Neuronal stem cell (in vitro differentiated cells): ENCODE data around the gene AOAH.

Experiments used
- DNase-seq: peaks from one replicate; pipeline ENCODE4 v3.0.0-alpha.2; 2013; ENCODE audit warnings: low spot score
- H2AFZ ChIP-seq: one replicate; pipeline ENCODE4 v1.6.1; 2013; ENCODE audit warnings: mild to moderate bottlenecking, low read length, inconsistent platforms
- H2AK5ac ChIP-seq: 2 replicates; pipeline ENCODE4 v1.6.1; 2013; ENCODE audit warnings: low read depth, mild to moderate bottlenecking, inconsistent platforms, low read length, moderate library complexity, mixed read lengths
- H2BK120ac ChIP-seq: 2 replicates; pipeline ENCODE4 v1.6.1; 2013; ENCODE audit warnings: low read depth, mild to moderate bottlenecking, inconsistent platforms, low read length, moderate library complexity, mixed read lengths
- H2BK12ac ChIP-seq: one replicate; pipeline ENCODE4 v1.6.1; 2013; ENCODE audit warnings: low read length, inconsistent platforms
- H2BK15ac ChIP-seq: 2 replicates; pipeline ENCODE4 v1.6.1; 2013; ENCODE audit warnings: mild to moderate bottlenecking, low read length, inconsistent platforms, mixed read lengths
- H2BK5ac ChIP-seq: one replicate; pipeline ENCODE4 v1.6.1; 2013; ENCODE audit warnings: inconsistent platforms, mild to moderate bottlenecking, low read length, moderate library complexity
- H3K14ac ChIP-seq: one replicate; pipeline ENCODE4 v1.6.1; 2013; ENCODE audit warnings: low read length, inconsistent platforms
- H3K18ac ChIP-seq: 2 replicates; pipeline ENCODE4 v1.6.1; 2013; ENCODE audit warnings: low read length, inconsistent platforms
- H3K23ac ChIP-seq: 2 replicates; pipeline ENCODE4 v1.6.1; 2013; ENCODE audit warnings: low read depth, mild to moderate bottlenecking, mixed read lengths, low read length, inconsistent platforms; ENCODE audit not compliant: poor library complexity
- H3K27ac ChIP-seq: replicated peaks from 3 replicates; pipeline ENCODE4 v1.5.1; 2013; ENCODE audit warnings: low read length, inconsistent platforms
- H3K27me3 ChIP-seq, 3 experiments: 2 replicates each; pipeline ENCODE4 v1.6.1; 2013; ENCODE audit warnings: low read length in 3 of 3, mild to moderate bottlenecking in 2 of 3, inconsistent platforms in 1 of 3, low read depth in 1 of 3, mixed read lengths in 1 of 3, moderate library complexity in 1 of 3; ENCODE audit not compliant: control insufficient read depth in 3 of 3, insufficient read depth in 3 of 3
- H3K36me3 ChIP-seq, 2 donors: replicated peaks in 1 of 2; 2 replicates each; pipeline ENCODE4 v1.6.1; 2013; ENCODE audit warnings: low read length in 2 of 2; ENCODE audit not compliant: control insufficient read depth in 2 of 2, insufficient read depth in 2 of 2
- H3K4ac ChIP-seq: 2 replicates; pipeline ENCODE4 v1.6.1; 2013; ENCODE audit warnings: inconsistent platforms, mild to moderate bottlenecking, low read length, moderate library complexity
- H3K4me1 ChIP-seq, 2 donors: 1 replicate in 1 of 2; 2 replicates in 1 of 2; pipeline ENCODE4 v1.6.1; 2013; ENCODE audit warnings: low read length in 2 of 2, low read depth in 1 of 2; ENCODE audit not compliant: control insufficient read depth in 2 of 2, insufficient read depth in 1 of 2
- H3K4me2 ChIP-seq: one replicate; pipeline ENCODE4 v1.6.1; 2013; ENCODE audit warnings: mild to moderate bottlenecking, low read length, inconsistent platforms; ENCODE audit not compliant: insufficient read depth, poor library complexity, severe bottlenecking
- H3K4me3 ChIP-seq, 2 donors: 2 replicates each; pipeline ENCODE4 v1.5.1; 2013; ENCODE audit warnings: low read length in 2 of 2, mild to moderate bottlenecking in 2 of 2, inconsistent platforms in 1 of 2, moderate library complexity in 1 of 2
- H3K79me1 ChIP-seq: one replicate; pipeline ENCODE4 v1.6.1; 2013; ENCODE audit warnings: low read depth, mild to moderate bottlenecking, inconsistent platforms, low read length, moderate library complexity
- H3K9ac ChIP-seq: one replicate; pipeline ENCODE4 v1.6.1; 2013; ENCODE audit warnings: mild to moderate bottlenecking, low read depth, low read length, inconsistent platforms; ENCODE audit not compliant: poor library complexity
- H3K9me3 ChIP-seq, 2 donors: replicated peaks in 1 of 2; 2 replicates each; pipeline versions ENCODE3 to v1.6.1; 2013; ENCODE audit warnings: low read length in 2 of 2, mild to moderate bottlenecking in 2 of 2, inconsistent platforms in 1 of 2, low read depth in 1 of 2, mixed read lengths in 1 of 2, moderate library complexity in 1 of 2; ENCODE audit not compliant: control insufficient read depth in 2 of 2, insufficient read depth in 1 of 2
- H4K8ac ChIP-seq: one replicate; pipeline ENCODE4 v1.6.1; 2013; ENCODE audit warnings: low read depth, mild to moderate bottlenecking, inconsistent platforms, low read length, moderate library complexity
- H4K91ac ChIP-seq: one replicate; pipeline ENCODE4 v1.6.1; 2013; ENCODE audit warnings: low read length, low read depth, mild to moderate bottlenecking, inconsistent platforms; ENCODE audit not compliant: poor library complexity
- WGBS, 2 donors: extraction: QIAGEN DNeasy Blood & Tissue Kit; methylation state at CpG; one replicate each; pipeline ENCODE4 v1.1.7; 2013; ENCODE audit warnings: missing lambda C conversion rate in 2 of 2, mixed read lengths in 1 of 2; ENCODE audit not compliant: insufficient read length in 2 of 2, insufficient replicate concordance in 1 of 2; ENCODE audit errors: extremely low coverage in 2 of 2; 5-methylcytosine and 5-hydroxymethylcytosine counted together

The AOAH gene

DNA sequence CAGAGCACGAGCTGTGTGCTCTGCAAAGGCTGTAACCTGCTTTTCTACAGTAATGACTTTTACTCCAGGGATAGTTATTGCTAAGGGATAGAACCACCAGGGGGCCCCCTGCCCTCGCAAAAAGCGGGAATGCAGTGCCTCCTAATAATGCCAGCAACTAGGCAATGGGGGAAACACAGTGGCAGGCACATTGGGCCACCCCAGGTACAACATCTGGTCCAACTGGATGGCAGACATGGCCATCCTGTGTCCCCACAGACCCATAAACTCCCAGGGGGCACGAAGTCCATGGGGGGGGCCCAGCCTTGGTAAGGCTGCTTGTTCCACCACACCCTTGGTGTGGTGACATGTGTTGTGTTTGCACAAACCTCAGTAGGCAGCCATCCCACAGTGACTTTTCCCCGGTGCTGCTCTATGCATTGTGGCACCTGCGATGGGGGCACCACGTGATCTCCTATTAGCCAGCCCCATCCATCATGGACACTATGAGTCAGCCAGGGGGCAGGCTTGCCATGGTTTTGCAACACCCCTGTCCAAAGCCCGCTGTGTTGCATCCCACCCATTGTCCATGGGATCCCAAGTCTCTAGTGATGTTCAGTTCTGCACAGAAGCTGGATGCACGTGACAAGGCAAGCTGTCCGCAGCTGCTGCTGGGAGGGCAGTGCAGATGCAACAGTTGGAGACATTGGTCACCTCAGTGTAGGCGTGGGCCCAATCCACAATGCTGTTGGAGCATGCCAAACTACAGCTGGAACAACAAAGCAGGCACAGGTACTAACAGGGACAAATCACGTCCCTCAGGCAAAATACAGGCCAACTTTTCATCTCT lies 250.6 kb downstream of the AOAH start:
- Histone ChIP-seq H2AFZ (no peak overlapping the region), H3K14ac (no peak overlapping the region), H2AK5ac (no peak overlapping the region), H2BK120ac (no peak overlapping the region), H3K23ac (peak overlapping the region; percentile 11), H3K79me1 (no peaks in the 10 kb centered on the region), H4K8ac (no peak overlapping the region), H3K9ac (no peak overlapping the region), H4K91ac (no peak overlapping the region), H2BK15ac (no peak overlapping the region), H3K4ac (no peak overlapping the region), H3K18ac (peak overlapping the region; percentile 73), H3K4me1 (no peaks in the 10 kb centered on the region), H3K4me2 (no peak overlapping the region), H3K36me3 (no peaks in the 10 kb centered on the region), H3K27me3 (no peaks in the 10 kb centered on the region), H3K27ac (no peak overlapping the region), H2BK12ac (no peak overlapping the region), H3K9me3 (no peaks in the 10 kb centered on the region), H2BK5ac (no peak overlapping the region), H3K4me3 (no peak overlapping the region)
- DNase-seq = peak; percentile 30
- no CpG with 5 or more reads among the region's 12 CpGs for WGBS, 2 donors

DNA sequence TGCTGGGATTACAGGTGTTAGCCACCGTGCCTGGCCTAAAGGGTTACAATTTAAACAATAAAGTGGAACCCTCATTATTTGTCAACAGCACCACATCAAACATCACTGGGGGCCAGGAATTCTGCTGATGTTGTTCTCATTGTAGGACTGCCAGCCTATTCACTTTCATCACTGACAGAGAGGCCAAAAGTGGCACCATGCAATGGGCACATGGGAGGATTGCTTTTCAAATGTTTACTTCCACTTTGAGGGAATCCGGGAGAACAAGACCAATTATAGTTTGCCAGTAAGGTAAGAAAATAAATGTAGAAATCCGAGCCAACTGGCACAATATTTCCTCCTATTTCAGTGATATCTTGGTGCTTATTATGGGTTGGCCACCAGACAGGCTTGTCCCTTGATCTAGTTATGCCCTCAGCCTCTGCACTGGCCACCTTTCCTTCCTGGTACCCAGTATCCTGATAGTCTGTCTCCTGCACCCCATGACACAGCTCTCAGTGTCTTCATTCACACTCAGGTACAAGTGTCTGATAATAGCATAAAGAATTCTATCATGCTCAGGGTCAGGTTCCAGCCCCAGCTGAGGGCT lies 252.1 kb downstream of the AOAH start:
- Histone ChIP-seq H3K18ac (no peak overlapping the region), H3K9me3 (no peaks in the 10 kb centered on the region), H3K4me2 (no peak overlapping the region), H2BK12ac (no peak overlapping the region), H3K23ac (no peak overlapping the region), H2BK5ac (no peak overlapping the region), H2AK5ac (no peak overlapping the region), H3K4ac (no peak overlapping the region), H4K8ac (no peak overlapping the region), H3K4me3 (no peak overlapping the region), H3K27ac (no peak overlapping the region), H3K36me3 (no peaks in the 10 kb centered on the region), H3K4me1 (no peaks in the 10 kb centered on the region), H3K9ac (no peak overlapping the region), H3K14ac (no peak overlapping the region), H3K27me3 (no peaks in the 10 kb centered on the region), H2BK120ac (no peak overlapping the region), H2AFZ (no peak overlapping the region), H4K91ac (no peak overlapping the region), H2BK15ac (no peak overlapping the region), H3K79me1 (no peaks in the 10 kb centered on the region)
- no CpG with 5 or more reads among the region's 3 CpGs for WGBS, 2 donors
- no peak for DNase-seq

DNA sequence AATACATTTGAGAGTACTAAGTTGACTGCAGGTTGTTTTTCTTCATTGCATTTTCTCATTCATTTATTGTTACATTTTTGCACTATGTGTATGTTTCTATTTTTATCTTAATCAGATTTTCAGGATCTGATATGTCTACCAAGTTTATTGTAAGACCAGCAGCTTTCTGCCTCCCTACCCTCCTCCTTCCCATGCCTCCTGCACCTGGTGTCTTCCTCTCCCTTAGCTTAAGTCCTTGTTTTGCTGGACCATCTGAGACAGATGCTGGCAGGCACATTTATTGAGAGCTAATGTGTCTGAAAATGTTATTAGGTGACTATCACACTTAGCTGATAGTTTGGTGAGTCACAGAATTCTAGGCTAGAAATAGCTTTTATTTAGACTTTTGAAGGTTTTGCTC lies 255.1 kb downstream of the AOAH start:
- Histone ChIP-seq H2AK5ac (no peak overlapping the region), H3K36me3 (no peaks in the 10 kb centered on the region), H3K4me2 (no peak overlapping the region), H3K18ac (no peak overlapping the region), H3K79me1 (no peaks in the 10 kb centered on the region), H3K23ac (no peak overlapping the region), H3K9me3 (no peaks in the 10 kb centered on the region), H3K4me1 (no peaks in the 10 kb centered on the region), H2BK12ac (no peak overlapping the region), H2BK120ac (no peak overlapping the region), H2BK5ac (no peak overlapping the region), H2BK15ac (no peak overlapping the region), H3K27ac (no peak overlapping the region), H3K4ac (no peak overlapping the region), H4K8ac (no peak overlapping the region), H3K14ac (no peak overlapping the region), H3K27me3 (no peaks in the 10 kb centered on the region), H3K9ac (no peak overlapping the region), H2AFZ (no peak overlapping the region), H4K91ac (no peak overlapping the region), H3K4me3 (no peak overlapping the region)
- DNase-seq = no peak

DNA sequence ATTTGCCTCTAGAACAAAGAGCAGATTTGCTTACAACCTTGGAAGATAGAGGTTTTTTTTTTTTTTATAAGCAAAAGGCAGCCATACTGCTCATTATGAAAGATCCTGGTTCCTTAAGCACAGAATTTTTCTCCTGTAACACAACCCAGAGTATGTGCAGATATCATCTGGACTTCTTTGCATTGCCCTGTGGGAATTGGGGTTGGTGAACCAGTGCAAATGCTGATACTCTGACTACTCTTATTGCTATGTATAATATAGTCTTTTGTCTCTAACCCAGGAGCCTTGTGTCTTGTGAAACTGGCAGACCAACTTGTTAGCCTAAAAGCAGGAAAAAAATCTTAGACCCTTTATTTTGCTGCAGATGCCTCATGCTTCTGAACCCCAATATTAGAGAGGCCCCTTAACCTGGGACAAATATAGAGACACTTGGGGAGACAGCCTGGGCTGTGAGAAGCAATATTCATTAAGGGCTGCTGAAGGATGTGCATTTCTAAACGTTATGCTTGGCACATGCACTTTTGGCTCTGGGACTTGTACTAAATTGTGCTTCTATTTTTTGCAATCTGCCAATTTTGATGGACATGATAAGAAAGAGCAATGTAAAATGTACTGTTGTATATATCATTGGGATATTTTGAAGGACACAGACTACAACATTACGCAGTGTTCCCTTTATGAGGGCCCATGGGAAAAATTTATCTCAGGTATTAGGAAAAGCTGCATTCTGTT lies 255.8 kb downstream of the AOAH start:
- DNase-seq = no peak
- H3K4ac ChIP-seq = no peak overlapping the region
- H3K9me3 ChIP-seq = no peaks in the 10 kb centered on the region
- H3K14ac ChIP-seq = no peak overlapping the region
- H2AK5ac ChIP-seq = no peak overlapping the region
- no peaks in the 10 kb centered on the region for H3K27me3 ChIP-seq
- H3K27ac ChIP-seq = no peak overlapping the region
- H3K18ac ChIP-seq = no peak overlapping the region
- no peak overlapping the region for H2AFZ ChIP-seq
- no peaks in the 10 kb centered on the region for H3K36me3 ChIP-seq
- no peak overlapping the region for H3K4me2 ChIP-seq
- H3K9ac ChIP-seq = no peak overlapping the region
- H4K8ac ChIP-seq = no peak overlapping the region
- H2BK5ac ChIP-seq = no peak overlapping the region
- no peaks in the 10 kb centered on the region for H3K79me1 ChIP-seq
- H3K4me1 ChIP-seq = no peaks in the 10 kb centered on the region
- H2BK15ac ChIP-seq = no peak overlapping the region
- no peak overlapping the region for H2BK120ac ChIP-seq
- H4K91ac ChIP-seq = no peak overlapping the region
- WGBS, 2 donors = no CpG with 5 or more reads among the region's 2 CpGs
- H3K4me3 ChIP-seq = no peak overlapping the region
- no peak overlapping the region for H2BK12ac ChIP-seq
- H3K23ac ChIP-seq = no peak overlapping the region
